Natural killer cell (primary cell): ENCODE data around the gene PDE4B. TPM values are rescaled to one million over a fixed set of nuclear protein-coding genes. Genes with fewer than 3 reads are reported as not detected.

ENCODE experiments used
- ATAC-seq, 3 donors: fragments of 150-1000 bp in 2 of 3; fragments of 200-7000 bp in 1 of 3; cut with Tn5 transposase; 1 replicate in 1 of 3; 2 replicates in 2 of 3; pipeline ENCODE4 v1.10.0; 2021; ENCODE audit warnings: mild to moderate bottlenecking in 2 of 3, moderate library complexity in 2 of 3
- DNase-seq, 2 donors: peaks; one replicate each; pipeline versions ENCODE4 v3.0.0 to v3.0.0-alpha.2; 2013 to 2021; ENCODE audit warnings: mixed read lengths in 1 of 2
- H3K27ac ChIP-seq: one replicate; pipeline ENCODE4 v1.5.1; 2013; ENCODE audit warnings: mild to moderate bottlenecking, low read length
- H3K27me3 ChIP-seq: one replicate; pipeline ENCODE4 v1.6.1; 2013; ENCODE audit warnings: low read length; ENCODE audit not compliant: control insufficient read depth, insufficient read depth
- H3K36me3 ChIP-seq: one replicate; pipeline ENCODE4 v1.6.1; 2013; ENCODE audit warnings: low read length; ENCODE audit not compliant: control insufficient read depth, insufficient read depth
- H3K4me1 ChIP-seq: one replicate; pipeline ENCODE4 v1.6.1; 2013; ENCODE audit warnings: low read length; ENCODE audit not compliant: control insufficient read depth, insufficient read depth
- H3K4me3 ChIP-seq: one replicate; pipeline ENCODE4 v1.5.1; 2013; ENCODE audit warnings: low read length
- H3K9me3 ChIP-seq: one replicate; pipeline ENCODE4 v1.6.1; 2013; ENCODE audit warnings: low read length; ENCODE audit not compliant: control insufficient read depth, insufficient read depth
- H3K27ac Mint-ChIP-seq, 2 donors: one replicate each; pipeline ENCODE4 v1.8.0; 2022; ENCODE audit warnings: mild to moderate bottlenecking in 2 of 2, mixed read lengths in 2 of 2, moderate library complexity in 1 of 2
- H3K27me3 Mint-ChIP-seq, 2 donors: one replicate each; pipeline ENCODE4 v1.8.0; 2022; ENCODE audit warnings: low read depth in 2 of 2, mixed read lengths in 2 of 2
- H3K36me3 Mint-ChIP-seq: one replicate; pipeline ENCODE4 v1.8.0; 2022; ENCODE audit warnings: mixed read lengths
- H3K4me1 Mint-ChIP-seq, 2 donors: one replicate each; pipeline ENCODE4 v1.8.0; 2022; ENCODE audit warnings: mixed read lengths in 2 of 2
- H3K4me3 Mint-ChIP-seq: one replicate; pipeline ENCODE4 v1.8.0; 2022; ENCODE audit warnings: mild to moderate bottlenecking, moderate library complexity, mixed read lengths
- H3K9me3 Mint-ChIP-seq, 2 donors: one replicate each; pipeline ENCODE4 v1.8.0; 2022; ENCODE audit warnings: mixed read lengths in 2 of 2
- CTCF ChIP-seq: fragments of 200-600 bp; IDR thresholded peaks from one replicate; pipeline ENCODE4 v1.8.0; 2022; ENCODE audit warnings: antibody characterized with exemption
- WGBS: methylation state at CpG from one replicate; pipeline ENCODE4 v1.1.7; 2013; ENCODE audit warnings: missing lambda C conversion rate; ENCODE audit not compliant: insufficient coverage; 5-methylcytosine and 5-hydroxymethylcytosine counted together
- intact Hi-C: fragments of 100-400 bp; cut with micrococcal nuclease; formaldehyde crosslinking; loops from one replicate; pipeline ENCODE4 v1.14.2; 2022
- total RNA-seq, 4 donors: library from RNA; stranded (reverse); fragments of 120-200 nt in 1 of 4; gene quantifications; one replicate each; pipeline versions ENCODE4 v1.2.3 to v1.2.4, GENCODE V29; 2013 to 2022

PDE4B gene
- total RNA-seq, 3 donors from 2014 or later (not counting 1 experiment from before 2014, with no cell fraction given) = 18.0 to 42.4 (median 25.5) TPM

DNA sequence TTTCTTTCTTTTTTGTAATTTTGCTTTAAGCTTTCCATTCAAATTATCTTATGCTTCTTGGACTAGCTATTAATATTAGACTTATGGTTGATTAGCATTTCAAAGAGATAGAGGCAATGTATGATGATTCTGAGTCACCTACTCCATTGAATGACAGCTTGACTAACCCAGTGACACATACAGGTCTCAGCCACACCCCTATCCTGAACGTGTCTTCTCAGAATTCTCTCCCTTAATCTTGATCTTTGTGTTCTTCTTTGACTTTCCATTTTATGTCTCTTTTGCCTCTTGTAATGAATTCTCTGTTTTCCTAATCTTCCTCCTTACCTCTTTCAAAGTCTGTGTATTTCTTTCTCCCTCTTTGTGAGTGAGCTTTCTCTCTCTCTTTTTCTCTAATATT lies 241.1 kb downstream of the PDE4B start:
- Mint-ChIP-seq H3K4me3 (no peak overlapping the region), H3K9me3 (peaks cover 2 to 8% of the 10 kb centered on the region in 2 donors), H3K36me3 (peaks cover 9% of the 10 kb centered on the region), H3K27ac (no peak overlapping the region), H3K4me1 (no peaks in the 10 kb centered on the region), H3K27me3 (no peaks in the 10 kb centered on the region)
- 28% methylated on average over 1 of the region's 1 CpG for WGBS
- Histone ChIP-seq H3K9me3 (peaks cover 2% of the 10 kb centered on the region), H3K4me1 (no peaks in the 10 kb centered on the region), H3K4me3 (no peak overlapping the region), H3K27ac (no peak overlapping the region), H3K36me3 (no peaks in the 10 kb centered on the region), H3K27me3 (no peaks in the 10 kb centered on the region)
- DNase-seq = no peak
- intact Hi-C loops = no loop called here
- no peak for TF ChIP-seq CTCF
- no peak for ATAC-seq

DNA sequence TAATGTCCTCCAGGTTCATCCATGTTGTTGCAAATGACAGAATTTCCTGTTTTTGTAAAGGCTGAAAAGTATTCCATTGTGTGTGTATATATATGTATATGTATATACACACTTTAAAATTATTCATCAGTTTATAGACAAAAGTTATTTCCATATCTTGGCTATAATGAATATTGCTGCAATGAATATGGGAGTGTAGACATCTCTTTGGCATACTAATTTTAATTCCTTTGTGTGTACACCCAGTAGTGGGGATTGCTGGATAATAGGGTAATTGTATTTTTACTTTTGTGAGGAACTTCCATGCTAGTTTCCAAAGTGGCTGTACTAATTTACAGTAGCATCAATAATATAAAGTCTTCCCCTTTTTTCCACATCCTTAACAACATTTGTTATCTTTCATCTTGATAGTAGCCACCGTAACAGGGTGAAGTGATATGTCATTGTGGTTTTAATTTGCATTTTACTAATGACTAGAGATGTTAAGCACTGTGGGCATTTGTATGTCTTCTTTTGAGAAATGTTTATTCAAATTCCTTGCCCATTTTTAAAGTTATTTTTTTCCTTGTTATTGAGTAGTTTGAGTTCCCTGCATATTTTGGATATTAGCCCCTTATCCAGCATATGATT lies 243.0 kb downstream of the PDE4B start:
- no peaks in the 10 kb centered on the region for H3K4me1 ChIP-seq
- H3K27me3 ChIP-seq = no peaks in the 10 kb centered on the region
- Mint-ChIP-seq H3K4me1 (no peaks in the 10 kb centered on the region), H3K27me3 (no peaks in the 10 kb centered on the region), H3K36me3 (peaks cover under 1% of the 10 kb centered on the region), H3K4me3 (no peak overlapping the region), H3K27ac (no peak overlapping the region), H3K9me3 (peaks cover 5% of the 10 kb centered on the region in 2 donors)
- ATAC-seq (no peak), DNase-seq (no peak)
- intact Hi-C loops = no loop called here
- H3K4me3 ChIP-seq = no peak overlapping the region
- no CpG with 5 or more reads among the region's 1 CpG for WGBS
- TF ChIP-seq CTCF = no peak
- H3K9me3 ChIP-seq = peaks cover 2% of the 10 kb centered on the region
- no peaks in the 10 kb centered on the region for H3K36me3 ChIP-seq
- H3K27ac ChIP-seq = no peak overlapping the region

GRCh38 chr1:66041654-66042053 lies 249.0 kb downstream of the PDE4B start:
- Histone ChIP-seq H3K27me3 (no peaks in the 10 kb centered on the region), H3K9me3 (no peaks in the 10 kb centered on the region), H3K4me3 (no peak overlapping the region), H3K36me3 (no peaks in the 10 kb centered on the region), H3K4me1 (no peaks in the 10 kb centered on the region), H3K27ac (no peak overlapping the region)
- no peak for DNase-seq
- H3K4me3 Mint-ChIP-seq = no peak overlapping the region
- no peaks in the 10 kb centered on the region for H3K4me1 Mint-ChIP-seq
- intact Hi-C loops = no loop called here
- H3K9me3 Mint-ChIP-seq = peaks cover 5 to 8% of the 10 kb centered on the region in 2 donors
- no peak for ATAC-seq
- no peaks in the 10 kb centered on the region for H3K27me3 Mint-ChIP-seq
- H3K27ac Mint-ChIP-seq = no peak overlapping the region
- no peak for TF ChIP-seq CTCF
- no peaks in the 10 kb centered on the region for H3K36me3 Mint-ChIP-seq
- 83% methylated on average over 1 of the region's 1 CpG for WGBS

DNA sequence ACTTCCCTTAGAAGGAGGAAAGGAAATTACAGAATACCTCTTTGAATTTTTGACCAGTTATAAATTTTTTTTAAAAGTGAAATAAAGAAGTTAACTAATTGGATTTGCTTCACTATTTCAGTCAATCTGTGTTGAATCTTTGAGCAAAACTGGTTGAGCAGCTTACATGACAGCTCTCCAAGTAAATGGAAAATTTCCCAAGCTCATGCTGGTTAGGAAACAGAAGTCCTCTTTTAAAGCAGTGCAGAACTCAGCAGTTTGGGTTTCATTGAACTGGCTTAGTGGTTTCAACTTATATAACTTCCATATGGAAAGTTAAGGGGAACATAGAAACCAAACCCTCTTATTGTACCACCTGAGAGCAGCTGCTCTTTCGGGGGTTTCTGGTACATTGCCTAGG lies 250.5 kb downstream of the PDE4B start:
- ATAC-seq (no peak), DNase-seq (no peak)
- peaks cover 5 to 6% of the 10 kb centered on the region in 2 donors for H3K9me3 Mint-ChIP-seq
- H3K36me3 ChIP-seq = no peaks in the 10 kb centered on the region
- H3K27me3 Mint-ChIP-seq = no peaks in the 10 kb centered on the region
- H3K4me1 ChIP-seq = no peaks in the 10 kb centered on the region
- no peak overlapping the region for H3K4me3 Mint-ChIP-seq
- intact Hi-C loops = no loop called here
- no peaks in the 10 kb centered on the region for H3K36me3 Mint-ChIP-seq
- no peaks in the 10 kb centered on the region for H3K9me3 ChIP-seq
- H3K4me1 Mint-ChIP-seq = no peaks in the 10 kb centered on the region
- no peaks in the 10 kb centered on the region for H3K27me3 ChIP-seq
- 80% methylated on average over 1 of the region's 1 CpG for WGBS
- H3K27ac Mint-ChIP-seq = no peak overlapping the region
- H3K4me3 ChIP-seq = no peak overlapping the region
- H3K27ac ChIP-seq = no peak overlapping the region
- TF ChIP-seq CTCF = no peak
